ENCODE results near the gene MUSK. TPM values are rescaled to one million over a fixed set of nuclear protein-coding genes. Genes with fewer than 3 reads are reported as not detected.

MUSK gene
- total and polyA plus RNA-seq, 2 of the 8 experiments (the other 6 are each of a cell fraction or from before 2014, with no cell fraction given): not detected

DNA sequence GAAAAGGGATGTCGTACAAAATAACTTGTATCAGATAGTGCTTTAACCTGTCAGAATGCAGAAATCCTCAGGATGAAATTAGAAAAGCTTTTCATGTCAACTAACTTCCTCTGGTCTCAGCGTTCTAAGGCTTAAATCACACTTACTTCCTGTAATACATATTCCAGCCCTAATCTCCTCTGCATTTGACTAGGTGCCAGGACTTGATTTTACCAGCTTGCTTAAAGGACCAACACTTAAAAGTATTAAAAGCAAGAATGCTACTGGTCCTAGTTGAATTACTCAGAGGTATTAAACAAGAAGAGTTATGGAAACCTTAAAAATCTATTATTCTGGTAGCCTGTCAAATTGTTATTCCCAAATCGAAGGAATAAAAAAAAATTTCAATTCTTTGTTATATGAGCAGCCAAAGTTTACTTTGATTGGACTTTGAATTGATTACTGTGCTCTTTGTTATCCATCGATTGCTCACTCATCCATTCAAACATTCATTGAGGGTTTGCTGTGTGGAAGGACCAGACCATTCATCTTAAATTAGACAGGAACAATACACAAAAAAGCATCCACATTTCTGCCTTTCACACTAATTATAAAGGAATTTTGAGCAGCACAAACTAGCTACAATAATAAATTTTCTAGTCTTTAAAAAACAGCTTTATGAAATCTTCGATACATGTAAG is 108.7 kb downstream of the MUSK start (continued):
- TF ChIP-seq, protein P1, sequence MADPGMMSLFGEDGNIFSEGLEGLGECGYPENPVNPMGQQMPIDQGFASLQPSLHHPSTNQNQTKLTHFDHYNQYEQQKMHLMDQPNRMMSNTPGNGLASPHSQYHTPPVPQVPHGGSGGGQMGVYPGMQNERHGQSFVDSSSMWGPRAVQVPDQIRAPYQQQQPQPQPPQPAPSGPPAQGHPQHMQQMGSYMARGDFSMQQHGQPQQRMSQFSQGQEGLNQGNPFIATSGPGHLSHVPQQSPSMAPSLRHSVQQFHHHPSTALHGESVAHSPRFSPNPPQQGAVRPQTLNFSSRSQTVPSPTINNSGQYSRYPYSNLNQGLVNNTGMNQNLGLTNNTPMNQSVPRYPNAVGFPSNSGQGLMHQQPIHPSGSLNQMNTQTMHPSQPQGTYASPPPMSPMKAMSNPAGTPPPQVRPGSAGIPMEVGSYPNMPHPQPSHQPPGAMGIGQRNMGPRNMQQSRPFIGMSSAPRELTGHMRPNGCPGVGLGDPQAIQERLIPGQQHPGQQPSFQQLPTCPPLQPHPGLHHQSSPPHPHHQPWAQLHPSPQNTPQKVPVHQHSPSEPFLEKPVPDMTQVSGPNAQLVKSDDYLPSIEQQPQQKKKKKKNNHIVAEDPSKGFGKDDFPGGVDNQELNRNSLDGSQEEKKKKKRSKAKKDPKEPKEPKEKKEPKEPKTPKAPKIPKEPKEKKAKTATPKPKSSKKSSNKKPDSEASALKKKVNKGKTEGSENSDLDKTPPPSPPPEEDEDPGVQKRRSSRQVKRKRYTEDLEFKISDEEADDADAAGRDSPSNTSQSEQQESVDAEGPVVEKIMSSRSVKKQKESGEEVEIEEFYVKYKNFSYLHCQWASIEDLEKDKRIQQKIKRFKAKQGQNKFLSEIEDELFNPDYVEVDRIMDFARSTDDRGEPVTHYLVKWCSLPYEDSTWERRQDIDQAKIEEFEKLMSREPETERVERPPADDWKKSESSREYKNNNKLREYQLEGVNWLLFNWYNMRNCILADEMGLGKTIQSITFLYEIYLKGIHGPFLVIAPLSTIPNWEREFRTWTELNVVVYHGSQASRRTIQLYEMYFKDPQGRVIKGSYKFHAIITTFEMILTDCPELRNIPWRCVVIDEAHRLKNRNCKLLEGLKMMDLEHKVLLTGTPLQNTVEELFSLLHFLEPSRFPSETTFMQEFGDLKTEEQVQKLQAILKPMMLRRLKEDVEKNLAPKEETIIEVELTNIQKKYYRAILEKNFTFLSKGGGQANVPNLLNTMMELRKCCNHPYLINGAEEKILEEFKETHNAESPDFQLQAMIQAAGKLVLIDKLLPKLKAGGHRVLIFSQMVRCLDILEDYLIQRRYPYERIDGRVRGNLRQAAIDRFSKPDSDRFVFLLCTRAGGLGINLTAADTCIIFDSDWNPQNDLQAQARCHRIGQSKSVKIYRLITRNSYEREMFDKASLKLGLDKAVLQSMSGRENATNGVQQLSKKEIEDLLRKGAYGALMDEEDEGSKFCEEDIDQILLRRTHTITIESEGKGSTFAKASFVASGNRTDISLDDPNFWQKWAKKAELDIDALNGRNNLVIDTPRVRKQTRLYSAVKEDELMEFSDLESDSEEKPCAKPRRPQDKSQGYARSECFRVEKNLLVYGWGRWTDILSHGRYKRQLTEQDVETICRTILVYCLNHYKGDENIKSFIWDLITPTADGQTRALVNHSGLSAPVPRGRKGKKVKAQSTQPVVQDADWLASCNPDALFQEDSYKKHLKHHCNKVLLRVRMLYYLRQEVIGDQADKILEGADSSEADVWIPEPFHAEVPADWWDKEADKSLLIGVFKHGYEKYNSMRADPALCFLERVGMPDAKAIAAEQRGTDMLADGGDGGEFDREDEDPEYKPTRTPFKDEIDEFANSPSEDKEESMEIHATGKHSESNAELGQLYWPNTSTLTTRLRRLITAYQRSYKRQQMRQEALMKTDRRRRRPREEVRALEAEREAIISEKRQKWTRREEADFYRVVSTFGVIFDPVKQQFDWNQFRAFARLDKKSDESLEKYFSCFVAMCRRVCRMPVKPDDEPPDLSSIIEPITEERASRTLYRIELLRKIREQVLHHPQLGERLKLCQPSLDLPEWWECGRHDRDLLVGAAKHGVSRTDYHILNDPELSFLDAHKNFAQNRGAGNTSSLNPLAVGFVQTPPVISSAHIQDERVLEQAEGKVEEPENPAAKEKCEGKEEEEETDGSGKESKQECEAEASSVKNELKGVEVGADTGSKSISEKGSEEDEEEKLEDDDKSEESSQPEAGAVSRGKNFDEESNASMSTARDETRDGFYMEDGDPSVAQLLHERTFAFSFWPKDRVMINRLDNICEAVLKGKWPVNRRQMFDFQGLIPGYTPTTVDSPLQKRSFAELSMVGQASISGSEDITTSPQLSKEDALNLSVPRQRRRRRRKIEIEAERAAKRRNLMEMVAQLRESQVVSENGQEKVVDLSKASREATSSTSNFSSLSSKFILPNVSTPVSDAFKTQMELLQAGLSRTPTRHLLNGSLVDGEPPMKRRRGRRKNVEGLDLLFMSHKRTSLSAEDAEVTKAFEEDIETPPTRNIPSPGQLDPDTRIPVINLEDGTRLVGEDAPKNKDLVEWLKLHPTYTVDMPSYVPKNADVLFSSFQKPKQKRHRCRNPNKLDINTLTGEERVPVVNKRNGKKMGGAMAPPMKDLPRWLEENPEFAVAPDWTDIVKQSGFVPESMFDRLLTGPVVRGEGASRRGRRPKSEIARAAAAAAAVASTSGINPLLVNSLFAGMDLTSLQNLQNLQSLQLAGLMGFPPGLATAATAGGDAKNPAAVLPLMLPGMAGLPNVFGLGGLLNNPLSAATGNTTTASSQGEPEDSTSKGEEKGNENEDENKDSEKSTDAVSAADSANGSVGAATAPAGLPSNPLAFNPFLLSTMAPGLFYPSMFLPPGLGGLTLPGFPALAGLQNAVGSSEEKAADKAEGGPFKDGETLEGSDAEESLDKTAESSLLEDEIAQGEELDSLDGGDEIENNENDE (IDR thresholded peaks at IDR 0.05; ENCODE audit: insufficient replicate concordance, low read length): no peak
- TF ChIP-seq YY1 (IDR thresholded peaks at IDR 0.05; ENCODE audit: low read depth, low read length) (no peak), GABPA (IDR thresholded peaks at IDR 0.05; ENCODE audit: borderline replicate concordance, insufficient read depth, low read length) (no peak), SP1 (IDR thresholded peaks at IDR 0.05; ENCODE audit: low read depth, low read length) (no peak), SP2 (IDR thresholded peaks at IDR 0.05; ENCODE audit: low read length) (no peak)
